Measurements from ENCODE around the gene ANKRD36.
"Not testable (repeated sequence)": the region's sequence is repeated elsewhere in the genome, so short reads cannot be mapped to it uniquely, and the experiment has no call there.

Gene ANKRD36

GRCh38 chr2:97112320-97113049 is 468 bp upstream of the ANKRD36 start:
- DNase-seq (ENCODE audit: low read depth in 1 of 2, low spot score in 1 of 2): not testable (repeated sequence)

- not testable (repeated sequence) for DNase-seq (ENCODE audit: low read depth in 1 of 2, low spot score in 1 of 2)
Observed at GRCh38 chr2:97113882-97114255, 916 bp downstream of the ANKRD36 start.

- DNase-seq (ENCODE audit: low read depth in 1 of 2, low spot score in 1 of 2): not testable (repeated sequence)
Observed at GRCh38 chr2:97129090-97129489, 16.1 kb downstream of the ANKRD36 start.

GRCh38 chr2:97144016-97144415 is 31.1 kb downstream of the ANKRD36 start:
- not testable (repeated sequence) for DNase-seq (ENCODE audit: low read depth in 1 of 2, low spot score in 1 of 2)

- DNase-seq (ENCODE audit: low read depth in 1 of 2, low spot score in 1 of 2): not testable (repeated sequence)
Observed at GRCh38 chr2:97166548-97166947, 53.6 kb downstream of the ANKRD36 start.

- not testable (repeated sequence) for DNase-seq (ENCODE audit: low read depth in 1 of 2, low spot score in 1 of 2)
Observed at GRCh38 chr2:97167938-97168337, 55.0 kb downstream of the ANKRD36 start.

- DNase-seq (ENCODE audit: low read depth in 1 of 2, low spot score in 1 of 2): not testable (repeated sequence)
Observed at GRCh38 chr2:97168583-97168982, 55.6 kb downstream of the ANKRD36 start.

- not testable (repeated sequence) for DNase-seq (ENCODE audit: low read depth in 1 of 2, low spot score in 1 of 2)
Observed at GRCh38 chr2:97180391-97180790, 67.4 kb downstream of the ANKRD36 start.

- DNase-seq (ENCODE audit: low read depth in 1 of 2, low spot score in 1 of 2): not testable (repeated sequence)
Observed at GRCh38 chr2:97195349-97195748, 82.4 kb downstream of the ANKRD36 start.

- not testable (repeated sequence) for DNase-seq (ENCODE audit: low read depth in 1 of 2, low spot score in 1 of 2)
Observed at GRCh38 chr2:97197251-97197650, 84.3 kb downstream of the ANKRD36 start.

GRCh38 chr2:97200887-97201286 is 87.9 kb downstream of the ANKRD36 start:
- DNase-seq (ENCODE audit: low read depth in 1 of 2, low spot score in 1 of 2): not testable (repeated sequence)

GRCh38 chr2:97202643-97203250 is 89.8 kb downstream of the ANKRD36 start:
- DNase-seq (ENCODE audit: low read depth in 1 of 2, low spot score in 1 of 2): not testable (repeated sequence)

- no peak for DNase-seq (ENCODE audit: low read depth in 1 of 2, low spot score in 1 of 2)
Observed at GRCh38 chr2:97210325-97210724, 97.4 kb downstream of the ANKRD36 start.

- not testable (repeated sequence) for DNase-seq (ENCODE audit: low read depth in 1 of 2, low spot score in 1 of 2)
Observed at GRCh38 chr2:97215025-97215424, 102.1 kb downstream of the ANKRD36 start.

GRCh38 chr2:97230848-97231585 is 118.1 kb downstream of the ANKRD36 start:
- not testable (repeated sequence) for DNase-seq (ENCODE audit: low read depth in 1 of 2, low spot score in 1 of 2)

GRCh38 chr2:97232981-97233380 is 120.0 kb downstream of the ANKRD36 start:
- not testable (repeated sequence) for DNase-seq (ENCODE audit: low read depth in 1 of 2, low spot score in 1 of 2)

GRCh38 chr2:97233660-97234295 is 120.8 kb downstream of the ANKRD36 start:
- DNase-seq (ENCODE audit: low read depth in 1 of 2, low spot score in 1 of 2): not testable (repeated sequence)

- DNase-seq (ENCODE audit: low read depth in 1 of 2, low spot score in 1 of 2): not testable (repeated sequence)
Observed at GRCh38 chr2:97261192-97261591, 148.2 kb downstream of the ANKRD36 start.

GRCh38 chr2:97266449-97266848 is 153.5 kb downstream of the ANKRD36 start:
- not testable (repeated sequence) for DNase-seq (ENCODE audit: low read depth in 1 of 2, low spot score in 1 of 2)

- DNase-seq (ENCODE audit: low read depth in 1 of 2, low spot score in 1 of 2): no peak
Observed at GRCh38 chr2:97267411-97268074, 154.6 kb downstream of the ANKRD36 start.

Measured in activated T-helper 1 cell treated with anti-CD3 and anti-CD28 coated beads, Interleukin-2, amount 50 U/mL, for 16 hours (primary cell).